Measurements from ENCODE around the gene RICTOR.

DNA sequence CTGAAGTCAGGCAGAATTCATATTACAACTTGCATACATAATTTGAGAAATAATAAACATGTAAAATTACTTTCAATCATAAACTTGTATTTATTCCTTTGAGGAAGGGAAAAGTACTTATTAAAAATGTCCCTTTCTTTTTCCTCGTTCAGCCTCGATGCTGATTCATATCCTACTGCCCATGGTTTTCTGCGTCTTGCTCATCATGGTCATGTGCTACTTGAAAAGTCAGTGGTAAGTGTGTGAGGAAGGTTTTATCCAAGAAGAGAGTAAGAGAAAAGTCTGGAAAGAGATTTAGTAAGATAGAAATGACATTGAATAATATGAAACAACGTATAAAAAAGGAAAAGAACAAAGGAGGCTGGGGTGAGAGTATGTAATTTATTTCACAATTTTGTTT is 142.5 kb downstream of the RICTOR start:
- TF ChIP-seq, protein P1, sequence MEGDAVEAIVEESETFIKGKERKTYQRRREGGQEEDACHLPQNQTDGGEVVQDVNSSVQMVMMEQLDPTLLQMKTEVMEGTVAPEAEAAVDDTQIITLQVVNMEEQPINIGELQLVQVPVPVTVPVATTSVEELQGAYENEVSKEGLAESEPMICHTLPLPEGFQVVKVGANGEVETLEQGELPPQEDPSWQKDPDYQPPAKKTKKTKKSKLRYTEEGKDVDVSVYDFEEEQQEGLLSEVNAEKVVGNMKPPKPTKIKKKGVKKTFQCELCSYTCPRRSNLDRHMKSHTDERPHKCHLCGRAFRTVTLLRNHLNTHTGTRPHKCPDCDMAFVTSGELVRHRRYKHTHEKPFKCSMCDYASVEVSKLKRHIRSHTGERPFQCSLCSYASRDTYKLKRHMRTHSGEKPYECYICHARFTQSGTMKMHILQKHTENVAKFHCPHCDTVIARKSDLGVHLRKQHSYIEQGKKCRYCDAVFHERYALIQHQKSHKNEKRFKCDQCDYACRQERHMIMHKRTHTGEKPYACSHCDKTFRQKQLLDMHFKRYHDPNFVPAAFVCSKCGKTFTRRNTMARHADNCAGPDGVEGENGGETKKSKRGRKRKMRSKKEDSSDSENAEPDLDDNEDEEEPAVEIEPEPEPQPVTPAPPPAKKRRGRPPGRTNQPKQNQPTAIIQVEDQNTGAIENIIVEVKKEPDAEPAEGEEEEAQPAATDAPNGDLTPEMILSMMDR (IDR thresholded peaks at IDR 0.05; ENCODE audit: low read depth, low read length), result no peak
- TF ChIP-seq EZH2phosphoT487 (IDR thresholded peaks at IDR 0.05; ENCODE audit: low read depth), result no peak

All from OCI-LY3 (cell line).